Transverse colon (tissue), 4 donors: ENCODE results near the gene MDM2. TPM values are rescaled to one million over a fixed set of nuclear protein-coding genes. Genes with fewer than 3 reads are reported as not detected.
A peak's percentile ranks its signal among the peaks of the same experiment; 100 is the strongest.
"Not testable (repeated sequence)": the region's sequence is repeated elsewhere in the genome, so short reads cannot be mapped to it uniquely, and the experiment has no call there.

Experiments used
- DNase-seq: peaks from one replicate; pipeline ENCODE4 v3.0.0-alpha.2; 2019
- H3K27ac ChIP-seq, 4 donors: fragments of 200-600 bp; sonication (generic); 2 replicates each; pipeline ENCODE4 v1.5.1; 2016 to 2018; ENCODE audit warnings: inconsistent platforms in 4 of 4
- H3K27me3 ChIP-seq: fragments of 200-600 bp; sonication (generic); 2 replicates; pipeline ENCODE4 v1.5.1; 2017; ENCODE audit warnings: inconsistent platforms
- H3K36me3 ChIP-seq, 4 donors: fragments of 200-600 bp; sonication (generic); 2 replicates each; pipeline ENCODE4 v1.5.1; 2017 to 2019; ENCODE audit warnings: inconsistent platforms in 4 of 4
- H3K4me1 ChIP-seq, 4 donors: fragments of 200-600 bp; sonication (generic); 2 replicates each; pipeline ENCODE4 v1.5.1; 2017 to 2020; ENCODE audit warnings: inconsistent platforms in 4 of 4
- H3K4me3 ChIP-seq, 4 donors: fragments of 200-600 bp; sonication (generic); 1 replicate in 1 of 4; 2 replicates in 3 of 4; pipeline versions ENCODE4 v1.5.1 to v1.6.1; 2017 to 2019; ENCODE audit warnings: inconsistent platforms in 4 of 4
- H3K9me3 ChIP-seq, 2 donors: fragments of 200-600 bp; sonication (generic); 2 replicates each; pipeline ENCODE4 v1.5.1; 2017 to 2019; ENCODE audit warnings: inconsistent platforms in 2 of 2
- EP300 ChIP-seq: sonication (generic); formaldehyde crosslinking; IDR thresholded peaks from one replicate; pipeline ENCODE4 v1.6.1; 2017; ENCODE audit warnings: antibody characterized with exemption, low read depth
- POLR2A ChIP-seq: fragments of 450-650 bp; IDR thresholded peaks from one replicate; pipeline ENCODE4 v1.6.1; 2016; ENCODE audit warnings: antibody characterized with exemption, mild to moderate bottlenecking, moderate library complexity
- POLR2AphosphoS5 ChIP-seq, 3 donors: sonication (generic); formaldehyde crosslinking; IDR thresholded peaks; one replicate each; pipeline ENCODE4 v1.6.1; 2016; ENCODE audit warnings: antibody characterized with exemption in 3 of 3
- WGBS, 2 donors: methylation state at CpG; one replicate each; pipeline ENCODE4 v1.1.5; 2018; ENCODE audit warnings: low coverage in 1 of 2; 5-methylcytosine and 5-hydroxymethylcytosine counted together
- in situ Hi-C, 4 donors: fragments of 200-750 bp; cut with MboI; loops; one replicate each; pipeline versions ENCODE4 v1.15.0 to v1.15.1; 2017; ENCODE audit warnings: low sequenced_read_pairs in 3 of 4, low pct_ligation_motif_present in 1 of 4, low pct_unique_long_range_greater_than_20kb in 1 of 4
- intact Hi-C: fragments of 100-400 bp; cut with DNase I; formaldehyde crosslinking; loops from one replicate; pipeline ENCODE4 v1.15.1; 2023; ENCODE audit warnings: low total_unique reads
- total RNA-seq, 4 donors: library from RNA; depleted of rRNA; stranded (reverse); fragments of >200 nt; gene quantifications; one replicate each; pipeline ENCODE4 v1.1.0, GENCODE V29; 2016
- TF ChIP-seq, protein P1 (sequence below), 5 experiments: fragments of 200-600 bp in 3 of 5; fragments of 450-650 bp in 2 of 5; sonication (generic) in 3 of 5; IDR thresholded peaks; 1 replicate in 2 of 5; 2 replicates in 3 of 5; pipeline ENCODE4 v1.5.1; 2016 to 2017; ENCODE audit warnings: antibody characterized with exemption in 5 of 5, inconsistent platforms in 3 of 5, mild to moderate bottlenecking in 2 of 5, moderate library complexity in 1 of 5

Gene MDM2
- total RNA-seq, 4 donors from 2014 or later = 45.7 to 291 (median 220) TPM

- TF ChIP-seq POLR2A (no peak), POLR2AphosphoS5 (IDR thresholded peaks at IDR 0.05) (no peak), EP300 (no peak)
- TF ChIP-seq, protein P1, sequence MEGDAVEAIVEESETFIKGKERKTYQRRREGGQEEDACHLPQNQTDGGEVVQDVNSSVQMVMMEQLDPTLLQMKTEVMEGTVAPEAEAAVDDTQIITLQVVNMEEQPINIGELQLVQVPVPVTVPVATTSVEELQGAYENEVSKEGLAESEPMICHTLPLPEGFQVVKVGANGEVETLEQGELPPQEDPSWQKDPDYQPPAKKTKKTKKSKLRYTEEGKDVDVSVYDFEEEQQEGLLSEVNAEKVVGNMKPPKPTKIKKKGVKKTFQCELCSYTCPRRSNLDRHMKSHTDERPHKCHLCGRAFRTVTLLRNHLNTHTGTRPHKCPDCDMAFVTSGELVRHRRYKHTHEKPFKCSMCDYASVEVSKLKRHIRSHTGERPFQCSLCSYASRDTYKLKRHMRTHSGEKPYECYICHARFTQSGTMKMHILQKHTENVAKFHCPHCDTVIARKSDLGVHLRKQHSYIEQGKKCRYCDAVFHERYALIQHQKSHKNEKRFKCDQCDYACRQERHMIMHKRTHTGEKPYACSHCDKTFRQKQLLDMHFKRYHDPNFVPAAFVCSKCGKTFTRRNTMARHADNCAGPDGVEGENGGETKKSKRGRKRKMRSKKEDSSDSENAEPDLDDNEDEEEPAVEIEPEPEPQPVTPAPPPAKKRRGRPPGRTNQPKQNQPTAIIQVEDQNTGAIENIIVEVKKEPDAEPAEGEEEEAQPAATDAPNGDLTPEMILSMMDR (IDR thresholded peaks at IDR 0.05) = no peak
- intact Hi-C loops = no loop called here
- no peaks in the 10 kb centered on the region for H3K9me3 ChIP-seq
- H3K36me3 ChIP-seq = no peaks in the 10 kb centered on the region
- in situ Hi-C loops = no loop called here
- no peak overlapping the region for H3K27ac ChIP-seq
- H3K27me3 ChIP-seq = no peaks in the 10 kb centered on the region
- peaks cover 0 to 14% (median 2%) of the 10 kb centered on the region in 4 donors for H3K4me1 ChIP-seq
- no peak for DNase-seq
- H3K4me3 ChIP-seq = no peak overlapping the region
- 90 to 100% methylated on average over 1 of the region's 1 CpG for WGBS, 2 donors
These were observed 9.1 kb upstream of the MDM2 start for GRCh38 chr12:68798882-68799234.

GRCh38 chr12:68800294-68800693 lies 7.7 kb upstream of the MDM2 start:
- Histone ChIP-seq H3K27me3 (no peaks in the 10 kb centered on the region), H3K4me1 (peaks cover 0 to 14% (median 2%) of the 10 kb centered on the region in 4 donors), H3K4me3 (no peak overlapping the region), H3K27ac (peak overlapping the region in 3 of 4 donors; percentile 43 to 58 (median 49)), H3K9me3 (no peaks in the 10 kb centered on the region), H3K36me3 (no peaks in the 10 kb centered on the region)
- TF ChIP-seq POLR2A (no peak), POLR2AphosphoS5 (IDR thresholded peaks at IDR 0.05) (no peak), EP300 (no peak)
- TF ChIP-seq, protein P1 (IDR thresholded peaks at IDR 0.05) = no peak
- in situ Hi-C loops = no loop called here
- intact Hi-C loops = no loop called here
- DNase-seq = no peak
- 63 to 64% methylated on average over 5 of the region's 5 CpGs for WGBS, 2 donors

DNA sequence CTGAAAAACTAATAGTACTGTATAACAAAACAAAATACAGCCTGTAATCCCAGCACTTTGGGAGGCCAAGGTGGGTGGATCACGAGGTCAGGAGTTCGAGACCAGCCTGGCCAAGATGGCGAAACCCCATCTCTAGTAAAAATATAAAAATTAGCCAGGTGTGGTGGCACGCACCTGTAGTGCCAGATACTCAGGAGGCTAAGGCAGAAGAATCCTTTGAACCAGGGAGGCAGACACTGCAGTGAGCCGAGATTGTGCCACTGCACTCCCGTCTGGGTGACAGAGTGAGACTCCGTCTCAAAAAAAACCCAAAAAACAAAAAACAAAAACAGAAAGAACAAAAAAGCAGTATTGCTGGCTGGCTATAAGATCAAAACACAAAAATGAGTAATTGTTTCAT lies 6.9 kb upstream of the MDM2 start:
- H3K9me3 ChIP-seq, DNase-seq, H3K27me3 ChIP-seq, H3K36me3 ChIP-seq, H3K4me3 ChIP-seq, intact Hi-C loops, in situ Hi-C loops: not testable (repeated sequence)
- WGBS, 2 donors = 80 to 93% methylated on average over 7 of the region's 7 CpGs
- peak overlapping the region in 3 of 4 donors; percentile 43 to 58 (median 49) for H3K27ac ChIP-seq
- peaks cover 0 to 14% (median 2%) of the 10 kb centered on the region in 4 donors for H3K4me1 ChIP-seq

- H3K27me3 ChIP-seq, H3K36me3 ChIP-seq, H3K9me3 ChIP-seq, intact Hi-C loops, H3K4me3 ChIP-seq, in situ Hi-C loops, DNase-seq: not testable (repeated sequence)
- Histone ChIP-seq H3K4me1 (peaks cover 0 to 19% (median 8%) of the 10 kb centered on the region in 4 donors), H3K27ac (peak overlapping the region in 3 of 4 donors; percentile 43 to 60 (median 48))
- 80 to 89% methylated on average over 2 of the region's 2 CpGs for WGBS, 2 donors
These were observed 5.6 kb upstream of the MDM2 start for GRCh38 chr12:68802372-68802745.

DNA sequence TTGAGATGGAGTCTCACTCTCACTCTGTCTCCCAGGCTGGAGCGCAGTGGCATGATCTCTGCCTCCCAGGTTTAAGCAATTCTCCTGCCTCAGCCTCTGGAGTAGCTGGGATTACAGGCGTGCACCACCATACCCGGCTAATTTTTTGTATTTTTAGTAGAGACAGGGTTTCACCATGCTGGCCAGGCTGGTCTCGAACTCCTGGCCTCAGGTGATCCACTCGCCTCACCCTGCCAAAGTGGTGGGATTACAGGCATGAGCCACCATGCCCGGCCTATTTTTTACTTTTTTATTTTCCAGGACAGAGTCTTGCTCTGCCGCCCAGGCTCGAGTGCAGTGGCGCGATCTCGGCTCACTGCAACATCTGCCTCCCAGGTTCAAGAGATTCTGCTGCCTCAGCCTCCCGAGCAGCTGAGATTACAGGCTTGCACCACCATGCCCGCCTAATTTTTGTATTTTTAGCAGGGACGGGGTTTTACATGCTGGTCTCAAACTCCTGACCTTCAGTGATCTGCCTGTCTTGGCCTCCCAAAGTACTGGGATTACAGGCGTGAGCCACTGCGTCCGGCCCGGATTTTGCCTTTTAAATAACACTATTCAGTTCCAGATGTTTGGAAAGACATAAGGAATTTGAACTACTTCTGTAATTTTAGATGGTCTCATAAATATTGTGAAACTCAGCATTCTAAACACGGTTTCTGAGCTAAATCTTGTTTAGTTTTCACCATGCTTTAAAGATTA lies 4.9 kb upstream of the MDM2 start:
- H3K4me1 ChIP-seq = peaks cover 0 to 19% (median 8%) of the 10 kb centered on the region in 4 donors
- H3K27me3 ChIP-seq, H3K4me3 ChIP-seq, H3K36me3 ChIP-seq, intact Hi-C loops, DNase-seq, in situ Hi-C loops, H3K9me3 ChIP-seq: not testable (repeated sequence)
- H3K27ac ChIP-seq = peak overlapping the region in 1 of 4 donors; percentile 24
- peak in 1 of 3 donors; percentile 38 for TF ChIP-seq POLR2AphosphoS5 (IDR thresholded peaks at IDR 0.05)
- WGBS, 2 donors = 85 to 91% methylated on average over 6 to 19 of the region's 19 CpGs
